OCI-LY7 (cell line): ENCODE results near the gene CEBPB. TPM values are rescaled to one million over a fixed set of nuclear protein-coding genes. Genes with fewer than 3 reads are reported as not detected.

Source experiments
- BruUV-seq: library from RNA; stranded (reverse); fragments of 400-500 nt; replicated peaks from 2 replicates; lab custom pipeline; 2021; lab: Mats Ljungman, UMichigan
- CTCF ChIA-PET: fragments of 300-600 bp; sonication (Branson Sonifier 250); formaldehyde crosslinking; loops from one replicate; lab custom pipeline; 2022; ENCODE audit warnings: antibody characterized with exemption; ENCODE audit not compliant: unreplicated experiment; lab: Charles Lee
- POLR2A ChIA-PET: fragments of 300-600 bp; sonication (Branson Sonifier 250); formaldehyde crosslinking; loops from one replicate; lab custom pipeline; 2022; ENCODE audit warnings: antibody characterized with exemption; lab: Charles Lee
- DNase-seq: peaks from one replicate; pipeline ENCODE4 v3.0.0-alpha.2; 2015; ENCODE audit warnings: low spot score
- H2AFZ ChIP-seq: fragments of 200-600 bp; sonication (generic), shearing (Covaris generic); 2 replicates; pipeline ENCODE4 v1.6.1; 2014; ENCODE audit warnings: mild to moderate bottlenecking, antibody characterized with exemption, low read length, moderate library complexity
- H3K27ac ChIP-seq: fragments of 200-600 bp; sonication (generic); 2 replicates; pipeline ENCODE4 v1.5.1; 2014; ENCODE audit warnings: mixed run types, low read depth, mild to moderate bottlenecking, moderate library complexity, low read length, inconsistent platforms; ENCODE audit not compliant: poor library complexity, severe bottlenecking
- H3K36me3 ChIP-seq: fragments of 200-600 bp; sonication (generic); 2 replicates; pipeline ENCODE4 v1.6.1; 2014; ENCODE audit warnings: mild to moderate bottlenecking, antibody characterized with exemption, low read length, moderate library complexity, mixed read lengths; ENCODE audit not compliant: insufficient read depth
- H3K4me1 ChIP-seq: fragments of 200-600 bp; sonication (generic); 2 replicates; pipeline ENCODE4 v1.5.1; 2014; ENCODE audit warnings: mild to moderate bottlenecking, low read length; ENCODE audit not compliant: insufficient read depth, poor library complexity, severe bottlenecking
- H3K4me2 ChIP-seq: fragments of 200-600 bp; sonication (generic); 2 replicates; pipeline ENCODE4 v1.6.1; 2014; ENCODE audit warnings: mild to moderate bottlenecking, low read length
- H3K4me3 ChIP-seq: fragments of 200-600 bp; sonication (generic); 2 replicates; pipeline ENCODE4 v1.5.1; 2014; ENCODE audit warnings: mild to moderate bottlenecking, low read depth, low read length; ENCODE audit not compliant: poor library complexity, severe bottlenecking
- H3K79me2 ChIP-seq: fragments of 200-600 bp; sonication (generic); 2 replicates; pipeline ENCODE4 v1.6.1; 2016; ENCODE audit warnings: low read depth, mild to moderate bottlenecking, low read length, moderate library complexity, mixed read lengths; ENCODE audit not compliant: insufficient read depth
- H3K9me2 ChIP-seq: fragments of 200-600 bp; sonication (generic); 2 replicates; pipeline ENCODE4 v1.6.1; 2016; ENCODE audit warnings: mild to moderate bottlenecking, low read length, mixed read lengths; ENCODE audit not compliant: insufficient read depth
- H3K9me3 ChIP-seq: fragments of 200-600 bp; sonication (generic); 2 replicates; pipeline ENCODE4 v1.6.1; 2014; ENCODE audit warnings: mild to moderate bottlenecking, mixed run types, low read length, mixed read lengths
- H4K20me1 ChIP-seq: fragments of 200-600 bp; sonication (generic); 2 replicates; pipeline ENCODE4 v1.6.1; 2014; ENCODE audit warnings: mild to moderate bottlenecking, antibody characterized with exemption, low read length, moderate library complexity, mixed read lengths; ENCODE audit not compliant: insufficient read depth
- CTCF ChIP-seq: fragments of 200-600 bp; sonication (generic); conservative IDR thresholded peaks from 2 replicates; pipeline ENCODE4 v1.5.1; 2014; ENCODE audit warnings: mild to moderate bottlenecking, antibody characterized with exemption, low read length, moderate library complexity, mixed read lengths
- EZH2phosphoT487 ChIP-seq: fragments of 200-600 bp; sonication (generic); IDR thresholded peaks from 2 replicates; pipeline ENCODE4 v1.6.1; 2018; ENCODE audit warnings: low read depth, borderline replicate concordance, mild to moderate bottlenecking, mixed run types, antibody characterized with exemption, low read length, moderate library complexity, mixed read lengths
- intact Hi-C: fragments of 100-400 bp; cut with micrococcal nuclease; formaldehyde crosslinking; loops from one replicate; pipeline ENCODE4 v1.10.0; 2022; ENCODE audit not compliant: unreplicated experiment
- total RNA-seq, 2 experiments: library from RNA; depleted of rRNA in 1 of 2; stranded (reverse); fragments of >200 nt in 1 of 2; shearing (Covaris generic) in 1 of 2; gene quantifications; 2 replicates each; pipeline ENCODE4 v1.2.3, GENCODE V29; 2014 to 2022

CEBPB gene
- total RNA-seq, 2 experiments from 2014 or later: 47.6 to 48.4 TPM

- ChIA-PET POLR2A (interaction anchor here (0.6 kb wide), 1 partner anchor 273 kb away, joined by 3 read pairs; no protein-coding TSS in a partner anchor), CTCF (no interaction called here)
- TF ChIP-seq EZH2phosphoT487 (no peak), CTCF (no peak)
- DNase-seq: no peak
- Histone ChIP-seq H2AFZ (no peak overlapping the region), H3K4me2 (no peak overlapping the region), H3K79me2 (peaks cover 17% of the 10 kb centered on the region), H4K20me1 (no peaks in the 10 kb centered on the region), H3K9me3 (0 out of 2 replicates have a peak, but pooled peaks cover 4% of the 10 kb centered on the region), H3K4me1 (peaks cover 13% of the 10 kb centered on the region), H3K4me3 (no peak overlapping the region), H3K27ac (no peak overlapping the region), H3K36me3 (no peaks in the 10 kb centered on the region), H3K9me2 (no peaks in the 10 kb centered on the region)
- no TSS peak for BruUV-seq
- intact Hi-C loops: loop anchor here (5.0 kb wide), 3 partner anchors 92 to 537 kb away; partner anchors contain the start of gene PARD6B
These were observed 4.3 kb downstream of the CEBPB start for GRCh38 chr20:50194831-50195523.

GRCh38 chr20:50195524-50196120 is 5.0 kb downstream of the CEBPB start:
- Histone ChIP-seq H3K9me2 (no peaks in the 10 kb centered on the region), H4K20me1 (no peaks in the 10 kb centered on the region), H3K9me3 (0 out of 2 replicates have a peak, but pooled peaks cover 4% of the 10 kb centered on the region), H3K4me2 (no peak overlapping the region), H3K27ac (no peak overlapping the region), H3K4me1 (peaks cover 12% of the 10 kb centered on the region), H2AFZ (no peak overlapping the region), H3K36me3 (no peaks in the 10 kb centered on the region), H3K79me2 (peaks cover 17% of the 10 kb centered on the region), H3K4me3 (no peak overlapping the region)
- intact Hi-C loops: no loop called here
- POLR2A ChIA-PET: interaction anchor here (0.6 kb wide), 1 partner anchor 273 kb away, joined by 3 read pairs; no protein-coding TSS in a partner anchor
- no peak for TF ChIP-seq CTCF
- TF ChIP-seq EZH2phosphoT487: no peak
- no peak for DNase-seq
- no TSS peak for BruUV-seq
- CTCF ChIA-PET: no interaction called here
